ENCODE data around the gene TAF7L.
"Not testable (repeated sequence)": the region's sequence is repeated elsewhere in the genome, so short reads cannot be mapped to it uniquely, and the experiment has no call there.

Gene TAF7L

GRCh38 chrX:101290957-101291603, at the start of gene TAF7L:
TSS of gene TAF7L (minus strand) at chrX:101291334. CDS start at chrX:101287543, 3,791 bp downstream.
- no peak for DNase-seq

- no peak for DNase-seq
Measured at GRCh38 chrX:101337776-101338271, 46.7 kb upstream of the TAF7L start.

GRCh38 chrX:101334310-101334709, 43.2 kb upstream of the TAF7L start:
- DNase-seq = not testable (repeated sequence)

GRCh38 chrX:101326600-101326999, 35.5 kb upstream of the TAF7L start:
- not testable (repeated sequence) for DNase-seq

GRCh38 chrX:101303790-101304189, 12.7 kb upstream of the TAF7L start:
- DNase-seq = no peak

GRCh38 chrX:101295603-101296002, 4.5 kb upstream of the TAF7L start:
- not testable (repeated sequence) for DNase-seq

- peak; percentile 8 for DNase-seq
Measured at GRCh38 chrX:101287402-101287801, 3.7 kb downstream of the TAF7L start.

GRCh38 chrX:101276238-101276637, 14.9 kb downstream of the TAF7L start:
- DNase-seq = no peak

GRCh38 chrX:101274198-101274597, 16.9 kb downstream of the TAF7L start:
- DNase-seq = no peak

GRCh38 chrX:101265869-101266428, 25.2 kb downstream of the TAF7L start:
- no peak for DNase-seq

- no peak for DNase-seq
Measured at GRCh38 chrX:101263766-101264165, 27.4 kb downstream of the TAF7L start.

GRCh38 chrX:101262590-101262989, 28.5 kb downstream of the TAF7L start:
- no peak for DNase-seq

- no peak for DNase-seq
Measured at GRCh38 chrX:101260435-101260834, 30.7 kb downstream of the TAF7L start.

- DNase-seq = no peak
Measured at GRCh38 chrX:101258259-101258581, 32.9 kb downstream of the TAF7L start.

- no peak for DNase-seq
Measured at GRCh38 chrX:101257448-101258258, 33.5 kb downstream of the TAF7L start.

- no peak for DNase-seq
Measured at GRCh38 chrX:101252634-101253033, 38.5 kb downstream of the TAF7L start.

- DNase-seq = no peak
Measured at GRCh38 chrX:101241531-101241930, 49.6 kb downstream of the TAF7L start.

GRCh38 chrX:101237041-101237440, 54.1 kb downstream of the TAF7L start:
- no peak for DNase-seq

GRCh38 chrX:101232316-101232715, 58.8 kb downstream of the TAF7L start:
- DNase-seq = no peak

GRCh38 chrX:101231080-101231479, 60.1 kb downstream of the TAF7L start:
- DNase-seq = no peak

GRCh38 chrX:101230636-101231035, 60.5 kb downstream of the TAF7L start:
- DNase-seq = no peak

- no peak for DNase-seq
Measured at GRCh38 chrX:101229170-101229569, 62.0 kb downstream of the TAF7L start.

- DNase-seq = no peak
Measured at GRCh38 chrX:101223226-101223625, 67.9 kb downstream of the TAF7L start.

GRCh38 chrX:101220662-101221260, 70.4 kb downstream of the TAF7L start:
- DNase-seq = no peak
